Caco-2 (cell line): ENCODE data around the gene STAB1. TPM values are rescaled to one million over a fixed set of nuclear protein-coding genes. Genes with fewer than 3 reads are reported as not detected.

ENCODE experiments used
- BruUV-seq: library from RNA; stranded (reverse); fragments of 400-500 nt; replicated peaks from 2 replicates; lab custom pipeline; 2021; lab: Mats Ljungman, UMichigan
- CTCF ChIA-PET: fragments of 300-600 bp; sonication (Branson Sonifier 250); formaldehyde crosslinking; loops from one replicate; lab custom pipeline; 2022; ENCODE audit warnings: antibody characterized with exemption; lab: Charles Lee
- POLR2A ChIA-PET: fragments of 300-600 bp; sonication (Branson Sonifier 250); formaldehyde crosslinking; loops from one replicate; lab custom pipeline; 2022; ENCODE audit warnings: antibody characterized with exemption; lab: Charles Lee
- DNase-seq, 2 experiments: peaks; one replicate each; pipeline versions ENCODE4 v3.0.0 to v3.0.0-alpha.2; 2020 to 2022
- H3K27me3 ChIP-seq: replicated peaks from 2 replicates; pipeline ENCODE4 v1.6.0; 2011; ENCODE audit warnings: low read length; ENCODE audit not compliant: control insufficient read depth, insufficient read depth
- H3K36me3 ChIP-seq: 2 replicates; pipeline ENCODE4 v1.5.1; 2011; ENCODE audit warnings: low read length; ENCODE audit not compliant: control insufficient read depth, insufficient read depth
- H3K4me1 ChIP-seq: fragments of 250-450 bp; sonication (Bioruptor Pico); 2 replicates; pipeline ENCODE4 v1.5.1; 2020; ENCODE audit warnings: mild to moderate bottlenecking
- H3K4me3 ChIP-seq: 2 replicates; pipeline ENCODE4 v1.5.1; 2011; ENCODE audit warnings: low read depth, mild to moderate bottlenecking, control low read depth, low read length
- H3K9me3 ChIP-seq: fragments of 250-450 bp; sonication (Bioruptor Pico); 2 replicates; pipeline ENCODE4 v1.5.1; 2020; ENCODE audit warnings: mild to moderate bottlenecking, moderate library complexity
- H3K27ac Mint-ChIP-seq: one replicate; pipeline ENCODE4 v1.8.0; 2022; ENCODE audit warnings: mixed read lengths; ENCODE audit not compliant: unreplicated experiment
- H3K27me3 Mint-ChIP-seq: one replicate; pipeline ENCODE4 v1.8.0; 2022; ENCODE audit warnings: mixed read lengths; ENCODE audit not compliant: insufficient read depth, unreplicated experiment
- H3K36me3 Mint-ChIP-seq: one replicate; pipeline ENCODE4 v1.8.0; 2022; ENCODE audit warnings: mild to moderate bottlenecking, mixed read lengths; ENCODE audit not compliant: insufficient read depth, unreplicated experiment
- H3K4me1 Mint-ChIP-seq: one replicate; pipeline ENCODE4 v1.8.0; 2022; ENCODE audit warnings: low read depth, mixed read lengths; ENCODE audit not compliant: unreplicated experiment
- H3K4me3 Mint-ChIP-seq: one replicate; pipeline ENCODE4 v1.8.0; 2022; ENCODE audit warnings: mild to moderate bottlenecking, moderate library complexity, mixed read lengths; ENCODE audit not compliant: unreplicated experiment
- H3K9me3 Mint-ChIP-seq: one replicate; pipeline ENCODE4 v1.8.0; 2022; ENCODE audit warnings: mixed read lengths; ENCODE audit not compliant: unreplicated experiment
- CTCF ChIP-seq, 2 experiments: fragments of 200-600 bp in 1 of 2; IDR thresholded peaks; 1 replicate in 1 of 2; 2 replicates in 1 of 2; pipeline versions ENCODE4 v1.5.1 to v1.8.0; 2011 to 2022; ENCODE audit warnings: antibody characterized with exemption in 1 of 2, control low read depth in 1 of 2, inconsistent platforms in 1 of 2, low read depth in 1 of 2, low read length in 1 of 2, mild to moderate bottlenecking in 1 of 2, moderate library complexity in 1 of 2; ENCODE audit not compliant: insufficient read depth in 1 of 2, severe bottlenecking in 1 of 2, unreplicated experiment in 1 of 2
- intact Hi-C: fragments of 100-400 bp; cut with micrococcal nuclease; formaldehyde crosslinking; loops from one replicate; pipeline ENCODE4 v1.10.0; 2022; ENCODE audit not compliant: unreplicated experiment
- total RNA-seq: library from RNA; stranded (reverse); gene quantifications from 2 replicates; pipeline ENCODE4 v1.2.3, GENCODE V29; 2022

STAB1 gene
- total RNA-seq, 1 experiment from 2014 or later: 0.39 TPM

- ChIA-PET POLR2A (no interaction called here), CTCF (no interaction called here)
- Histone ChIP-seq H3K27me3 (no peaks in the 10 kb centered on the region), H3K4me3 (no peak overlapping the region), H3K9me3 (no peaks in the 10 kb centered on the region), H3K4me1 (no peaks in the 10 kb centered on the region), H3K36me3 (peaks cover 4% of the 10 kb centered on the region)
- no peak overlapping the region for H3K27ac Mint-ChIP-seq
- no peak overlapping the region for H3K4me3 Mint-ChIP-seq
- peak in 1 of 2 experiments; percentile 38 for DNase-seq
- intact Hi-C loops: no loop called here
- no peaks in the 10 kb centered on the region for H3K9me3 Mint-ChIP-seq
- peak; percentile 27 to 50 for TF ChIP-seq CTCF (IDR thresholded peaks at IDR 0.05; ENCODE audit: insufficient read depth in 1 of 2, low read depth in 1 of 2, low read length in 1 of 2, severe bottlenecking in 1 of 2, unreplicated experiment in 1 of 2)
- H3K36me3 Mint-ChIP-seq: peaks cover 52% of the 10 kb centered on the region
- no peaks in the 10 kb centered on the region for H3K4me1 Mint-ChIP-seq
- H3K27me3 Mint-ChIP-seq: no peaks in the 10 kb centered on the region
- no TSS peak for BruUV-seq
These were observed 23.5 kb upstream of the STAB1 start for GRCh38 chr3:52471371-52472238.

GRCh38 chr3:52472239-52473000 lies 22.7 kb upstream of the STAB1 start:
- no peaks in the 10 kb centered on the region for H3K9me3 ChIP-seq
- H3K27ac Mint-ChIP-seq: no peak overlapping the region
- no peak overlapping the region for H3K4me3 Mint-ChIP-seq
- peaks cover 56% of the 10 kb centered on the region for H3K36me3 Mint-ChIP-seq
- no peaks in the 10 kb centered on the region for H3K4me1 ChIP-seq
- H3K27me3 ChIP-seq: no peaks in the 10 kb centered on the region
- intact Hi-C loops: no loop called here
- no peak for DNase-seq
- no peaks in the 10 kb centered on the region for H3K27me3 Mint-ChIP-seq
- no peaks in the 10 kb centered on the region for H3K4me1 Mint-ChIP-seq
- no peaks in the 10 kb centered on the region for H3K9me3 Mint-ChIP-seq
- BruUV-seq: no TSS peak
- H3K4me3 ChIP-seq: no peak overlapping the region
- CTCF ChIA-PET: no interaction called here
- peaks cover 4% of the 10 kb centered on the region for H3K36me3 ChIP-seq
- POLR2A ChIA-PET: no interaction called here
- no peak for TF ChIP-seq CTCF (IDR thresholded peaks at IDR 0.05; ENCODE audit: insufficient read depth in 1 of 2, low read depth in 1 of 2, low read length in 1 of 2, severe bottlenecking in 1 of 2, unreplicated experiment in 1 of 2)

GRCh38 chr3:52473026-52473425 lies 22.1 kb upstream of the STAB1 start:
- CTCF ChIA-PET: no interaction called here
- no peaks in the 10 kb centered on the region for H3K4me1 ChIP-seq
- no peak overlapping the region for H3K4me3 ChIP-seq
- H3K27me3 ChIP-seq: no peaks in the 10 kb centered on the region
- no peak for TF ChIP-seq CTCF (IDR thresholded peaks at IDR 0.05; ENCODE audit: insufficient read depth in 1 of 2, low read depth in 1 of 2, low read length in 1 of 2, severe bottlenecking in 1 of 2, unreplicated experiment in 1 of 2)
- H3K9me3 ChIP-seq: no peaks in the 10 kb centered on the region
- peaks cover 56% of the 10 kb centered on the region for H3K36me3 Mint-ChIP-seq
- H3K9me3 Mint-ChIP-seq: no peaks in the 10 kb centered on the region
- no peaks in the 10 kb centered on the region for H3K27me3 Mint-ChIP-seq
- POLR2A ChIA-PET: no interaction called here
- BruUV-seq: no TSS peak
- H3K4me3 Mint-ChIP-seq: no peak overlapping the region
- peaks cover 6% of the 10 kb centered on the region for H3K36me3 ChIP-seq
- intact Hi-C loops: no loop called here
- H3K4me1 Mint-ChIP-seq: no peaks in the 10 kb centered on the region
- no peak overlapping the region for H3K27ac Mint-ChIP-seq
- no peak for DNase-seq
